Karpas-422 (cell line): Measurements from ENCODE around the gene ASB18. TPM values are rescaled to one million over a fixed set of nuclear protein-coding genes. Genes with fewer than 3 reads are reported as not detected.
"Not testable (repeated sequence)": the region's sequence is repeated elsewhere in the genome, so short reads cannot be mapped to it uniquely, and the experiment has no call there.

Experiments
- DNase-seq: peaks from one replicate; pipeline ENCODE4 v3.0.0-alpha.2; 2015
- H2AFZ ChIP-seq: fragments of 200-600 bp; sonication (generic); 2 replicates; pipeline ENCODE4 v1.6.1; 2014; ENCODE audit warnings: antibody characterized with exemption, low read length, mixed read lengths
- H3K27ac ChIP-seq: fragments of 200-600 bp; sonication (generic); 2 replicates; pipeline ENCODE4 v1.5.1; 2014; ENCODE audit warnings: mild to moderate bottlenecking, low read length, moderate library complexity
- H3K27me3 ChIP-seq: fragments of 200-600 bp; sonication (generic); 2 replicates; pipeline ENCODE4 v1.6.1; 2014; ENCODE audit warnings: low read length, mixed read lengths
- H3K36me3 ChIP-seq: fragments of 200-600 bp; sonication (generic); 2 replicates; pipeline ENCODE4 v1.6.1; 2014; ENCODE audit warnings: low read length, mixed read lengths; ENCODE audit not compliant: insufficient read depth
- H3K4me1 ChIP-seq: fragments of 200-600 bp; sonication (generic); 2 replicates; pipeline ENCODE4 v1.6.1; 2014; ENCODE audit warnings: mild to moderate bottlenecking, low read length, mixed read lengths
- H3K4me2 ChIP-seq: fragments of 200-600 bp; sonication (generic); 2 replicates; pipeline ENCODE4 v1.6.1; 2014; ENCODE audit warnings: low read length, low read depth, mild to moderate bottlenecking; ENCODE audit not compliant: poor library complexity, severe bottlenecking
- H3K4me3 ChIP-seq: fragments of 200-600 bp; sonication (generic); 2 replicates; pipeline ENCODE4 v1.5.1; 2014; ENCODE audit warnings: mild to moderate bottlenecking, antibody characterized with exemption, low read length, mixed read lengths
- H3K79me2 ChIP-seq: fragments of 200-600 bp; sonication (generic); 2 replicates; pipeline ENCODE4 v1.6.1; 2014; ENCODE audit warnings: mild to moderate bottlenecking, low read length, mixed read lengths
- H3K9ac ChIP-seq: fragments of 200-600 bp; sonication (generic); 2 replicates; pipeline ENCODE4 v1.6.0; 2014; ENCODE audit warnings: low read length
- H3K9me2 ChIP-seq: fragments of 200-600 bp; sonication (generic), shearing (Covaris generic); replicated peaks from 2 replicates; pipeline ENCODE4 v1.6.0; 2014; ENCODE audit warnings: mild to moderate bottlenecking, low read length, moderate library complexity; ENCODE audit not compliant: insufficient read depth
- H3K9me3 ChIP-seq: fragments of 300-700, 200-600 bp; sonication (generic); 2 replicates; pipeline ENCODE4 v1.6.1; 2014; ENCODE audit warnings: low read length, mixed read lengths
- H4K20me1 ChIP-seq: fragments of 200-600 bp; sonication (generic); 2 replicates; pipeline ENCODE4 v1.6.1; 2014; ENCODE audit warnings: mild to moderate bottlenecking, antibody characterized with exemption, low read length, low read depth; ENCODE audit not compliant: insufficient read depth
- total RNA-seq: library from RNA; depleted of rRNA; stranded (reverse); fragments of >200 nt; shearing (Covaris generic); gene quantifications from 2 replicates; pipeline ENCODE4 v1.2.3, GENCODE V29; 2014; ENCODE audit warnings: low replicate concordance

ASB18 gene
- total RNA-seq, 1 experiment from 2014 or later, result not detected

- Histone ChIP-seq H3K27me3 (no peaks in the 10 kb centered on the region), H3K9me3 (no peaks in the 10 kb centered on the region), H3K79me2 (no peaks in the 10 kb centered on the region), H3K27ac (no peak overlapping the region), H2AFZ (no peak overlapping the region), H3K9ac (no peak overlapping the region), H3K4me1 (no peaks in the 10 kb centered on the region), H4K20me1 (no peaks in the 10 kb centered on the region), H3K9me2 (no peaks in the 10 kb centered on the region), H3K36me3 (no peaks in the 10 kb centered on the region), H3K4me2 (no peak overlapping the region), H3K4me3 (no peak overlapping the region)
- peak; percentile 38 for DNase-seq
Measured at GRCh38 chr2:236281423-236281822, 17.2 kb upstream of the ASB18 start.

- no peak overlapping the region for H3K9ac ChIP-seq
- H4K20me1 ChIP-seq, result no peaks in the 10 kb centered on the region
- H3K79me2 ChIP-seq, result no peaks in the 10 kb centered on the region
- H3K9me3 ChIP-seq, result 0 out of 2 replicates have a peak, but pooled peaks cover 5% of the 10 kb centered on the region
- no peak overlapping the region for H3K4me2 ChIP-seq
- no peaks in the 10 kb centered on the region for H3K9me2 ChIP-seq
- no peaks in the 10 kb centered on the region for H3K36me3 ChIP-seq
- DNase-seq, result peak; percentile 10
- H3K4me1 ChIP-seq, result no peaks in the 10 kb centered on the region
- H2AFZ ChIP-seq, result no peak overlapping the region
- H3K27me3 ChIP-seq, result no peaks in the 10 kb centered on the region; the same call in 1 of the 2 replicates
- no peak overlapping the region for H3K4me3 ChIP-seq
- H3K27ac ChIP-seq, result no peak overlapping the region
Measured at GRCh38 chr2:236273126-236273525, 8.9 kb upstream of the ASB18 start.

GRCh38 chr2:236271851-236272250, 7.6 kb upstream of the ASB18 start:
- Histone ChIP-seq H3K9me3 (0 out of 2 replicates have a peak, but pooled peaks cover 5% of the 10 kb centered on the region), H3K27me3 (no peaks in the 10 kb centered on the region; the same call in 1 of the 2 replicates), H3K9me2 (no peaks in the 10 kb centered on the region), H2AFZ (no peak overlapping the region), H3K36me3 (no peaks in the 10 kb centered on the region), H4K20me1 (no peaks in the 10 kb centered on the region), H3K27ac (no peak overlapping the region), H3K9ac (no peak overlapping the region), H3K4me3 (no peak overlapping the region), H3K4me1 (no peaks in the 10 kb centered on the region), H3K79me2 (no peaks in the 10 kb centered on the region), H3K4me2 (no peak overlapping the region)
- DNase-seq, result peak; percentile 11

GRCh38 chr2:236269876-236270275, 5.7 kb upstream of the ASB18 start:
- H3K4me3 ChIP-seq, H4K20me1 ChIP-seq, H3K36me3 ChIP-seq, H3K9ac ChIP-seq, H3K4me1 ChIP-seq, H3K9me2 ChIP-seq, H3K4me2 ChIP-seq, H2AFZ ChIP-seq, DNase-seq, H3K27me3 ChIP-seq, H3K27ac ChIP-seq, H3K9me3 ChIP-seq, H3K79me2 ChIP-seq: not testable (repeated sequence)

- Histone ChIP-seq H3K9me2 (no peaks in the 10 kb centered on the region), H3K9me3 (0 out of 2 replicates have a peak, but pooled peaks cover 5% of the 10 kb centered on the region), H3K4me3 (no peak overlapping the region), H2AFZ (no peak overlapping the region), H3K9ac (no peak overlapping the region), H3K79me2 (no peaks in the 10 kb centered on the region), H3K36me3 (no peaks in the 10 kb centered on the region), H3K27ac (no peak overlapping the region), H4K20me1 (no peaks in the 10 kb centered on the region), H3K4me1 (no peaks in the 10 kb centered on the region), H3K4me2 (no peak overlapping the region), H3K27me3 (no peaks in the 10 kb centered on the region)
- no peak for DNase-seq
Measured at GRCh38 chr2:236265675-236266074, 1.5 kb upstream of the ASB18 start.

- Histone ChIP-seq H2AFZ (no peak overlapping the region), H3K4me3 (no peak overlapping the region), H3K4me1 (no peaks in the 10 kb centered on the region), H3K79me2 (no peaks in the 10 kb centered on the region), H3K36me3 (no peaks in the 10 kb centered on the region), H3K9me2 (no peaks in the 10 kb centered on the region), H3K4me2 (no peak overlapping the region), H4K20me1 (no peaks in the 10 kb centered on the region), H3K27me3 (no peaks in the 10 kb centered on the region), H3K27ac (no peak overlapping the region), H3K9me3 (no peaks in the 10 kb centered on the region), H3K9ac (no peak overlapping the region)
- DNase-seq, result no peak
Measured at GRCh38 chr2:236262238-236262637, 2.0 kb downstream of the ASB18 start.

GRCh38 chr2:236261452-236261851, 2.8 kb downstream of the ASB18 start:
- no peak overlapping the region for H2AFZ ChIP-seq
- H3K4me1 ChIP-seq, result no peaks in the 10 kb centered on the region
- no peaks in the 10 kb centered on the region for H4K20me1 ChIP-seq
- H3K36me3 ChIP-seq, result no peaks in the 10 kb centered on the region
- H3K79me2 ChIP-seq, result no peaks in the 10 kb centered on the region
- no peak overlapping the region for H3K9ac ChIP-seq
- no peaks in the 10 kb centered on the region for H3K9me3 ChIP-seq
- no peak overlapping the region for H3K4me3 ChIP-seq
- H3K27ac ChIP-seq, result no peak overlapping the region
- no peaks in the 10 kb centered on the region for H3K27me3 ChIP-seq
- DNase-seq, result no peak
- H3K4me2 ChIP-seq, result no peak overlapping the region
- H3K9me2 ChIP-seq, result no peaks in the 10 kb centered on the region

- Histone ChIP-seq H3K27ac (no peak overlapping the region), H3K4me3 (no peak overlapping the region), H3K4me1 (no peaks in the 10 kb centered on the region), H3K9me3 (no peaks in the 10 kb centered on the region), H3K79me2 (no peaks in the 10 kb centered on the region), H2AFZ (no peak overlapping the region), H3K27me3 (no peaks in the 10 kb centered on the region), H3K9me2 (no peaks in the 10 kb centered on the region), H3K36me3 (no peaks in the 10 kb centered on the region), H3K9ac (no peak overlapping the region), H3K4me2 (no peak overlapping the region), H4K20me1 (no peaks in the 10 kb centered on the region)
- no peak for DNase-seq
Measured at GRCh38 chr2:236259371-236259770, 4.8 kb downstream of the ASB18 start.

- H4K20me1 ChIP-seq, result no peaks in the 10 kb centered on the region
- no peaks in the 10 kb centered on the region for H3K79me2 ChIP-seq
- H3K27ac ChIP-seq, result no peak overlapping the region
- H3K36me3 ChIP-seq, result no peaks in the 10 kb centered on the region
- H3K9me3 ChIP-seq, result no peaks in the 10 kb centered on the region
- no peak overlapping the region for H3K4me3 ChIP-seq
- no peak overlapping the region for H2AFZ ChIP-seq
- no peak overlapping the region for H3K4me2 ChIP-seq
- no peak for DNase-seq
- no peaks in the 10 kb centered on the region for H3K9me2 ChIP-seq
- H3K4me1 ChIP-seq, result no peaks in the 10 kb centered on the region
- H3K27me3 ChIP-seq, result no peaks in the 10 kb centered on the region
- no peak overlapping the region for H3K9ac ChIP-seq
Measured at GRCh38 chr2:236257575-236257974, 6.6 kb downstream of the ASB18 start.
